GM18868 (cell line): ENCODE data around the gene ANK2.
"Not testable (repeated sequence)": the region's sequence is repeated elsewhere in the genome, so short reads cannot be mapped to it uniquely, and the experiment has no call there.

Source experiments
- ATAC-seq: cut with Tn5 transposase; IDR thresholded peaks from one replicate; pipeline ENCODE4 v1.9.1; 2021; ENCODE audit warnings: mild to moderate bottlenecking, moderate library complexity; ENCODE audit not compliant: unreplicated experiment

ANK2 gene

GRCh38 chr4:113183032-113183605 is 133.7 kb downstream of the ANK2 start:
- ATAC-seq: no peak

GRCh38 chr4:113186220-113186619 is 136.8 kb downstream of the ANK2 start:
- not testable (repeated sequence) for ATAC-seq

GRCh38 chr4:113186913-113187312 is 137.5 kb downstream of the ANK2 start:
- no peak for ATAC-seq

- no peak for ATAC-seq
Measured at GRCh38 chr4:113187358-113187757, 137.9 kb downstream of the ANK2 start.

GRCh38 chr4:113189546-113189945 is 140.1 kb downstream of the ANK2 start:
- ATAC-seq: no peak

- peak; percentile 77 for ATAC-seq
Measured at GRCh38 chr4:113209153-113209552, 159.7 kb downstream of the ANK2 start.

- peak; percentile 58 for ATAC-seq
Measured at GRCh38 chr4:113209652-113210320, 160.3 kb downstream of the ANK2 start.

- ATAC-seq: peak; percentile 33
Measured at GRCh38 chr4:113212613-113213012, 163.2 kb downstream of the ANK2 start.

- ATAC-seq: no peak
Measured at GRCh38 chr4:113221990-113222389, 172.5 kb downstream of the ANK2 start.

GRCh38 chr4:113222471-113222870 is 173.0 kb downstream of the ANK2 start:
- no peak for ATAC-seq

- ATAC-seq: no peak
Measured at GRCh38 chr4:113223001-113223400, 173.5 kb downstream of the ANK2 start.

GRCh38 chr4:113232194-113232593 is 182.7 kb downstream of the ANK2 start:
- no peak for ATAC-seq

- ATAC-seq: no peak
Measured at GRCh38 chr4:113236916-113237315, 187.5 kb downstream of the ANK2 start.

- ATAC-seq: peak; percentile 52
Measured at GRCh38 chr4:113243312-113243711, 193.9 kb downstream of the ANK2 start.

- not testable (repeated sequence) for ATAC-seq
Measured at GRCh38 chr4:113244747-113245146, 195.3 kb downstream of the ANK2 start.

GRCh38 chr4:113248320-113248719 is 198.9 kb downstream of the ANK2 start:
- no peak for ATAC-seq

GRCh38 chr4:113255628-113256027 is 206.2 kb downstream of the ANK2 start:
- no peak for ATAC-seq

GRCh38 chr4:113256946-113257345 is 207.5 kb downstream of the ANK2 start:
- no peak for ATAC-seq

GRCh38 chr4:113260688-113261087 is 211.2 kb downstream of the ANK2 start:
- no peak for ATAC-seq

- no peak for ATAC-seq
Measured at GRCh38 chr4:113263274-113263673, 213.8 kb downstream of the ANK2 start.

GRCh38 chr4:113270520-113271319 is 221.3 kb downstream of the ANK2 start:
- ATAC-seq: no peak

- no peak for ATAC-seq
Measured at GRCh38 chr4:113272523-113272922, 223.1 kb downstream of the ANK2 start.
